HG03045 (cell line): Measurements from ENCODE around the gene KIAA1586.
"Not testable (repeated sequence)": the region's sequence is repeated elsewhere in the genome, so short reads cannot be mapped to it uniquely, and the experiment has no call there.

ENCODE experiments used
- ATAC-seq: cut with Tn5 transposase; IDR thresholded peaks from one replicate; pipeline ENCODE4 v1.9.1; 2021; ENCODE audit warnings: mild to moderate bottlenecking, moderate library complexity; ENCODE audit not compliant: unreplicated experiment

Gene KIAA1586

GRCh38 chr6:57044061-57044460 is 2.4 kb upstream of the KIAA1586 start:
- ATAC-seq: not testable (repeated sequence)

- ATAC-seq: no peak
These were observed 1.9 kb upstream of the KIAA1586 start for GRCh38 chr6:57044568-57044967.

GRCh38 chr6:57047257-57047585 is 728 bp downstream of the KIAA1586 start:
- ATAC-seq: peak; percentile 23

GRCh38 chr6:57047859-57048258 is 1.4 kb downstream of the KIAA1586 start:
- ATAC-seq: not testable (repeated sequence)

GRCh38 chr6:57048577-57048976 is 2.1 kb downstream of the KIAA1586 start:
- ATAC-seq: no peak

- no peak for ATAC-seq
These were observed 17.4 kb downstream of the KIAA1586 start for GRCh38 chr6:57063847-57064246.

- no peak for ATAC-seq
These were observed 18.3 kb downstream of the KIAA1586 start for GRCh38 chr6:57064809-57065208.

GRCh38 chr6:57068061-57068460 is 21.6 kb downstream of the KIAA1586 start:
- no peak for ATAC-seq

GRCh38 chr6:57069228-57069627 is 22.7 kb downstream of the KIAA1586 start:
- no peak for ATAC-seq

- ATAC-seq: no peak
These were observed 23.4 kb downstream of the KIAA1586 start for GRCh38 chr6:57069920-57070331.

- ATAC-seq: no peak
These were observed 25.6 kb downstream of the KIAA1586 start for GRCh38 chr6:57072108-57072507.

GRCh38 chr6:57074383-57074782 is 27.9 kb downstream of the KIAA1586 start:
- no peak for ATAC-seq

GRCh38 chr6:57075092-57075491 is 28.6 kb downstream of the KIAA1586 start:
- no peak for ATAC-seq

GRCh38 chr6:57078531-57079207 is 32.2 kb downstream of the KIAA1586 start:
- no peak for ATAC-seq

GRCh38 chr6:57085471-57085870 is 39.0 kb downstream of the KIAA1586 start:
- ATAC-seq: no peak

GRCh38 chr6:57086843-57087242 is 40.4 kb downstream of the KIAA1586 start:
- ATAC-seq: no peak

- no peak for ATAC-seq
These were observed 41.4 kb downstream of the KIAA1586 start for GRCh38 chr6:57087916-57088315.

- ATAC-seq: no peak
These were observed 42.8 kb downstream of the KIAA1586 start for GRCh38 chr6:57089265-57089664.

GRCh38 chr6:57089687-57090457 is 43.4 kb downstream of the KIAA1586 start, which contains the start of gene ZNF451:
TSS of gene ZNF451 (plus strand) at chr6:57090188. CDS start at chr6:57090254, 66 bp downstream.
- peak; percentile 94 for ATAC-seq

GRCh38 chr6:57090458-57091067 is 44.1 kb downstream of the KIAA1586 start:
- ATAC-seq: peak; percentile 11

- not testable (repeated sequence) for ATAC-seq
These were observed 44.9 kb downstream of the KIAA1586 start for GRCh38 chr6:57091375-57091774.

- no peak for ATAC-seq
These were observed 48.2 kb downstream of the KIAA1586 start for GRCh38 chr6:57094689-57095088.
